ENCODE results near the gene TRPM2.
"Not testable (repeated sequence)": the region's sequence is repeated elsewhere in the genome, so short reads cannot be mapped to it uniquely, and the experiment has no call there.

The TRPM2 gene

GRCh38 chr21:44377201-44377921, 23.9 kb downstream of the TRPM2 start:
- peak; percentile 45 for DNase-seq

- DNase-seq: no peak
Observed at GRCh38 chr21:44377922-44378645, 24.7 kb downstream of the TRPM2 start.

GRCh38 chr21:44378646-44379514, 25.5 kb downstream of the TRPM2 start:
- DNase-seq: no peak

GRCh38 chr21:44379515-44379848, 26.1 kb downstream of the TRPM2 start:
- DNase-seq: no peak

- no peak for DNase-seq
Observed at GRCh38 chr21:44379991-44380865, 26.8 kb downstream of the TRPM2 start.

GRCh38 chr21:44380876-44381275, 27.5 kb downstream of the TRPM2 start:
- no peak for DNase-seq

GRCh38 chr21:44381874-44382273, 28.5 kb downstream of the TRPM2 start:
- no peak for DNase-seq

GRCh38 chr21:44382536-44382935, 29.1 kb downstream of the TRPM2 start:
- no peak for DNase-seq

GRCh38 chr21:44383216-44383615, 29.8 kb downstream of the TRPM2 start:
- DNase-seq: no peak

- no peak for DNase-seq
Observed at GRCh38 chr21:44384968-44385367, 31.5 kb downstream of the TRPM2 start.

GRCh38 chr21:44389335-44389734, 35.9 kb downstream of the TRPM2 start:
- no peak for DNase-seq

GRCh38 chr21:44390886-44391285, 37.5 kb downstream of the TRPM2 start:
- DNase-seq: no peak

GRCh38 chr21:44391345-44392091, 38.1 kb downstream of the TRPM2 start:
- DNase-seq: no peak

GRCh38 chr21:44392185-44392584, 38.8 kb downstream of the TRPM2 start:
- no peak for DNase-seq

GRCh38 chr21:44392916-44393315, 39.5 kb downstream of the TRPM2 start:
- DNase-seq: no peak

- DNase-seq: no peak
Observed at GRCh38 chr21:44394733-44395132, 41.3 kb downstream of the TRPM2 start.

GRCh38 chr21:44395260-44395659, 41.8 kb downstream of the TRPM2 start:
- no peak for DNase-seq

- not testable (repeated sequence) for DNase-seq
Observed at GRCh38 chr21:44396803-44397202, 43.4 kb downstream of the TRPM2 start.

- no peak for DNase-seq
Observed at GRCh38 chr21:44397431-44398031, 44.1 kb downstream of the TRPM2 start.

GRCh38 chr21:44398499-44398898, 45.1 kb downstream of the TRPM2 start:
- no peak for DNase-seq

- no peak for DNase-seq
Observed at GRCh38 chr21:44399151-44399954, 45.9 kb downstream of the TRPM2 start.

Measured in NCI-H2171 treated with DMSO at 0.1 percent for 48 hours (cell line).